Uterus (tissue), 2 donors: ENCODE data around the gene KCNK1.

Source experiments
- CTCF ChIP-seq, 4 experiments: fragments of 200-600 bp in 2 of 4; fragments of 450-650 bp in 2 of 4; sonication (generic) in 2 of 4; IDR thresholded peaks; one replicate each; pipeline ENCODE4 v1.5.1; 2016 to 2019; ENCODE audit warnings: antibody characterized with exemption in 4 of 4, mild to moderate bottlenecking in 2 of 4, moderate library complexity in 1 of 4
- POLR2A ChIP-seq, 2 donors: fragments of 450-650 bp; IDR thresholded peaks; one replicate each; pipeline ENCODE4 v1.6.1; 2016; ENCODE audit warnings: antibody characterized with exemption in 2 of 2, mild to moderate bottlenecking in 1 of 2, moderate library complexity in 1 of 2

GRCh38 chr1:233668146-233668724, 54.3 kb downstream of the KCNK1 start:
- TF ChIP-seq POLR2A (IDR thresholded peaks at IDR 0.05) (no peak), CTCF (IDR thresholded peaks at IDR 0.05) (no peak)
